Activated naive CD8-positive, alpha-beta T cell (primary cell): ENCODE data around the gene SCN2A.

ENCODE experiments used
- H3K27ac Mint-ChIP-seq: one replicate; pipeline ENCODE4 v1.8.0; 2021; ENCODE audit warnings: mixed read lengths
- H3K27me3 Mint-ChIP-seq: one replicate; pipeline ENCODE4 v1.8.0; 2021; ENCODE audit warnings: mixed read lengths
- H3K36me3 Mint-ChIP-seq: one replicate; pipeline ENCODE4 v1.8.0; 2021; ENCODE audit warnings: mixed read lengths
- H3K4me1 Mint-ChIP-seq: one replicate; pipeline ENCODE4 v1.8.0; 2021; ENCODE audit warnings: low read depth, mixed read lengths
- H3K4me3 Mint-ChIP-seq: one replicate; pipeline ENCODE4 v1.8.0; 2021; ENCODE audit warnings: mild to moderate bottlenecking, mixed read lengths
- H3K9me3 Mint-ChIP-seq: one replicate; pipeline ENCODE4 v1.8.0; 2021; ENCODE audit warnings: low read depth, mixed read lengths

The SCN2A gene

GRCh38 chr2:165434865-165435496, 195.8 kb downstream of the SCN2A start:
- H3K4me1 Mint-ChIP-seq, result no peaks in the 10 kb centered on the region
- no peaks in the 10 kb centered on the region for H3K27me3 Mint-ChIP-seq
- no peak overlapping the region for H3K27ac Mint-ChIP-seq
- H3K36me3 Mint-ChIP-seq, result no peaks in the 10 kb centered on the region
- H3K4me3 Mint-ChIP-seq, result no peak overlapping the region
- no peaks in the 10 kb centered on the region for H3K9me3 Mint-ChIP-seq

GRCh38 chr2:165435611-165436010, 196.4 kb downstream of the SCN2A start:
- H3K9me3 Mint-ChIP-seq, result no peaks in the 10 kb centered on the region
- no peak overlapping the region for H3K27ac Mint-ChIP-seq
- H3K4me3 Mint-ChIP-seq, result no peak overlapping the region
- H3K27me3 Mint-ChIP-seq, result no peaks in the 10 kb centered on the region
- H3K4me1 Mint-ChIP-seq, result no peaks in the 10 kb centered on the region
- H3K36me3 Mint-ChIP-seq, result no peaks in the 10 kb centered on the region

GRCh38 chr2:165436559-165436958, 197.3 kb downstream of the SCN2A start:
- H3K9me3 Mint-ChIP-seq, result no peaks in the 10 kb centered on the region

GRCh38 chr2:165440367-165440766, 201.2 kb downstream of the SCN2A start:
- Mint-ChIP-seq H3K27me3 (no peaks in the 10 kb centered on the region), H3K9me3 (no peaks in the 10 kb centered on the region), H3K27ac (no peak overlapping the region), H3K4me3 (no peak overlapping the region), H3K4me1 (peaks cover 18% of the 10 kb centered on the region), H3K36me3 (no peaks in the 10 kb centered on the region)

More at GRCh38 chr2:165436559-165436958, 197.3 kb downstream of the SCN2A start:
- Mint-ChIP-seq H3K4me3 (no peak overlapping the region), H3K27me3 (no peaks in the 10 kb centered on the region), H3K36me3 (no peaks in the 10 kb centered on the region), H3K4me1 (no peaks in the 10 kb centered on the region), H3K27ac (no peak overlapping the region)
